Sigmoid colon (tissue), 7 donors: ENCODE measurements around the gene ARSJ. TPM values are rescaled to one million over a fixed set of nuclear protein-coding genes. Genes with fewer than 3 reads are reported as not detected.

ENCODE experiments used
- DNase-seq: peaks from one replicate; pipeline ENCODE4 v3.0.0-alpha.2; 2019
- H3K27ac ChIP-seq, 4 donors: fragments of 200-600 bp; sonication (generic); one replicate each; pipeline ENCODE4 v1.5.1; 2016 to 2019; ENCODE audit warnings: mild to moderate bottlenecking in 1 of 4
- H3K27me3 ChIP-seq, 3 donors: fragments of 200-600 bp; sonication (generic); one replicate each; pipeline ENCODE4 v1.5.1; 2019; ENCODE audit warnings: mild to moderate bottlenecking in 1 of 3
- H3K36me3 ChIP-seq, 4 donors: fragments of 200-600 bp; sonication (generic); one replicate each; pipeline ENCODE4 v1.5.1; 2016 to 2019
- H3K4me1 ChIP-seq, 4 donors: fragments of 200-600 bp; sonication (generic); one replicate each; pipeline ENCODE4 v1.5.1; 2017 to 2019
- H3K4me3 ChIP-seq, 4 donors: fragments of 200-600 bp; sonication (generic); one replicate each; pipeline ENCODE4 v1.5.1; 2017 to 2019; ENCODE audit warnings: mild to moderate bottlenecking in 2 of 4, moderate library complexity in 1 of 4
- H3K9me3 ChIP-seq, 4 donors: fragments of 200-600 bp in 3 of 4; sonication (generic) in 3 of 4; one replicate each; pipeline versions ENCODE4 v1.5.1 to v1.6.1; 2013 to 2019
- CTCF ChIP-seq, 4 experiments: fragments of 450-650 bp in 3 of 4; fragments of 200-600 bp in 1 of 4; IDR thresholded peaks; one replicate each; pipeline ENCODE4 v1.5.1; 2016 to 2019; ENCODE audit warnings: antibody characterized with exemption in 4 of 4, mild to moderate bottlenecking in 3 of 4, moderate library complexity in 2 of 4
- EP300 ChIP-seq, 4 donors: sonication (generic); formaldehyde crosslinking; IDR thresholded peaks; one replicate each; pipeline ENCODE4 v1.6.1; 2017; ENCODE audit warnings: antibody characterized with exemption in 4 of 4
- POLR2A ChIP-seq, 2 donors: fragments of 450-650 bp; IDR thresholded peaks; one replicate each; pipeline ENCODE4 v1.6.1; 2016; ENCODE audit warnings: antibody characterized with exemption in 2 of 2, mild to moderate bottlenecking in 2 of 2, moderate library complexity in 2 of 2
- POLR2AphosphoS5 ChIP-seq, 4 donors: sonication (generic); formaldehyde crosslinking; IDR thresholded peaks; one replicate each; pipeline ENCODE4 v1.6.1; 2017; ENCODE audit warnings: antibody characterized with exemption in 4 of 4
- WGBS, 2 donors: extraction: QIAGEN DNeasy Blood & Tissue Kit; methylation state at CpG; one replicate each; pipeline ENCODE4 v1.1.7; 2013; 5-methylcytosine and 5-hydroxymethylcytosine counted together
- intact Hi-C: fragments of 100-400 bp; cut with DNase I; formaldehyde crosslinking; loops from one replicate; pipeline ENCODE4 v1.15.1; 2023
- polyA plus RNA-seq, 3 donors: library from polyadenylated mRNA; stranded (reverse); fragments of 200-250 nt; gene quantifications; one replicate each; pipeline ENCODE4 v1.2.3, GENCODE V29; 2013
- total RNA-seq, 4 donors: library from RNA; depleted of rRNA; stranded (reverse); fragments of >200 nt; gene quantifications; one replicate each; pipeline ENCODE4 v1.1.0, GENCODE V29; 2016
- donor health status: healthy with polysubstance abuse.
- donor health status: Bipolar disorder and iron deficiency.
- donor health status: healthy.

ARSJ gene
- total and polyA plus RNA-seq, 7 donors: 0.46 to 11.9 (median 7.2) TPM

GRCh38 chr4:113957956-113958355, 21.5 kb downstream of the ARSJ start:
- 87 to 88% methylated on average over 3 of the region's 3 CpGs for WGBS, 2 donors
- intact Hi-C loops: loop anchor here (10.0 kb wide), 3 partner anchors 117 to 427 kb away; no protein-coding TSS in a partner anchor
- peak overlapping the region in 2 of 4 donors; percentile 68 to 77 for H3K27ac ChIP-seq

GRCh38 chr4:113955948-113956347, 23.5 kb downstream of the ARSJ start:
- intact Hi-C loops: loop anchor here (10.0 kb wide), 3 partner anchors 119 to 429 kb away; no protein-coding TSS in a partner anchor
- no peak overlapping the region for H3K27ac ChIP-seq
- no peak overlapping the region for H3K4me3 ChIP-seq
- no peaks in the 10 kb centered on the region for H3K9me3 ChIP-seq
- no peaks in the 10 kb centered on the region for H3K27me3 ChIP-seq
- H3K4me1 ChIP-seq: peaks cover 0 to 69% (median 28%) of the 10 kb centered on the region in 4 donors
- H3K36me3 ChIP-seq: no peaks in the 10 kb centered on the region
- 74 to 78% methylated on average over 3 of the region's 3 CpGs for WGBS, 2 donors
- TF ChIP-seq POLR2AphosphoS5 (IDR thresholded peaks at IDR 0.05): no peak
- no peak for TF ChIP-seq POLR2A (IDR thresholded peaks at IDR 0.05)
- no peak for TF ChIP-seq CTCF (IDR thresholded peaks at IDR 0.05)
- no peak for TF ChIP-seq EP300 (IDR thresholded peaks at IDR 0.05)
- DNase-seq: no peak

More at GRCh38 chr4:113957956-113958355, 21.5 kb downstream of the ARSJ start:
- TF ChIP-seq EP300 (IDR thresholded peaks at IDR 0.05) (no peak), CTCF (IDR thresholded peaks at IDR 0.05) (no peak), POLR2A (IDR thresholded peaks at IDR 0.05) (no peak), POLR2AphosphoS5 (IDR thresholded peaks at IDR 0.05) (no peak)
- Histone ChIP-seq H3K9me3 (no peaks in the 10 kb centered on the region), H3K27me3 (no peaks in the 10 kb centered on the region), H3K4me1 (peaks cover 0 to 69% (median 28%) of the 10 kb centered on the region in 4 donors), H3K36me3 (no peaks in the 10 kb centered on the region), H3K4me3 (no peak overlapping the region)
- DNase-seq: no peak

GRCh38 chr4:113955411-113955810, 24.0 kb downstream of the ARSJ start:
- 17 to 73% methylated on average over 3 of the region's 3 CpGs for WGBS, 2 donors
- no peak for TF ChIP-seq CTCF (IDR thresholded peaks at IDR 0.05)
- TF ChIP-seq POLR2A (IDR thresholded peaks at IDR 0.05): no peak
- no peak for TF ChIP-seq POLR2AphosphoS5 (IDR thresholded peaks at IDR 0.05)
- no peak for TF ChIP-seq EP300 (IDR thresholded peaks at IDR 0.05)
- Histone ChIP-seq H3K36me3 (no peaks in the 10 kb centered on the region), H3K27me3 (no peaks in the 10 kb centered on the region), H3K27ac (no peak overlapping the region), H3K9me3 (no peaks in the 10 kb centered on the region), H3K4me1 (peaks cover 0 to 69% (median 28%) of the 10 kb centered on the region in 4 donors), H3K4me3 (no peak overlapping the region)
- intact Hi-C loops: loop anchor here (10.0 kb wide), 3 partner anchors 119 to 429 kb away; no protein-coding TSS in a partner anchor
- DNase-seq: no peak

GRCh38 chr4:113953888-113954287, 25.6 kb downstream of the ARSJ start:
- no peaks in the 10 kb centered on the region for H3K27me3 ChIP-seq
- H3K4me3 ChIP-seq: no peak overlapping the region
- H3K4me1 ChIP-seq: peaks cover 0 to 60% (median 31%) of the 10 kb centered on the region in 4 donors
- H3K9me3 ChIP-seq: no peaks in the 10 kb centered on the region
- no peaks in the 10 kb centered on the region for H3K36me3 ChIP-seq
- intact Hi-C loops: loop anchor here (10.0 kb wide), 3 partner anchors 121 to 431 kb away; no protein-coding TSS in a partner anchor
- 65 to 88% methylated on average over 1 of the region's 1 CpG for WGBS, 2 donors
- no peak for DNase-seq
- TF ChIP-seq POLR2A (IDR thresholded peaks at IDR 0.05): no peak
- TF ChIP-seq POLR2AphosphoS5 (IDR thresholded peaks at IDR 0.05): no peak
- TF ChIP-seq CTCF (IDR thresholded peaks at IDR 0.05): no peak
- TF ChIP-seq EP300 (IDR thresholded peaks at IDR 0.05): no peak
- H3K27ac ChIP-seq: no peak overlapping the region
